IPS DF 4.7 (cell line): ENCODE data around the gene LAMA2.

ENCODE experiments used
- DNase-seq: peaks from one replicate; pipeline ENCODE4 v3.0.0-alpha.2; 2013; ENCODE audit warnings: low spot score; ENCODE audit errors: extremely low read depth

Gene LAMA2

GRCh38 chr6:129263176-129263575 is 380.2 kb downstream of the LAMA2 start:
- no peak for DNase-seq

GRCh38 chr6:129264480-129265045 is 381.6 kb downstream of the LAMA2 start:
- DNase-seq: no peak

GRCh38 chr6:129267028-129267427 is 384.1 kb downstream of the LAMA2 start:
- DNase-seq: no peak

- DNase-seq: no peak
Measured at GRCh38 chr6:129269076-129269475, 386.1 kb downstream of the LAMA2 start.

- no peak for DNase-seq
Measured at GRCh38 chr6:129269891-129270290, 387.0 kb downstream of the LAMA2 start.

- no peak for DNase-seq
Measured at GRCh38 chr6:129270450-129270849, 387.5 kb downstream of the LAMA2 start.

GRCh38 chr6:129273161-129273560 is 390.2 kb downstream of the LAMA2 start:
- no peak for DNase-seq

GRCh38 chr6:129276461-129276860 is 393.5 kb downstream of the LAMA2 start:
- no peak for DNase-seq

- DNase-seq: no peak
Measured at GRCh38 chr6:129276986-129277385, 394.0 kb downstream of the LAMA2 start.

GRCh38 chr6:129279343-129280292 is 396.7 kb downstream of the LAMA2 start:
- DNase-seq: no peak

- no peak for DNase-seq
Measured at GRCh38 chr6:129280293-129280644, 397.3 kb downstream of the LAMA2 start.

GRCh38 chr6:129280749-129281148 is 397.8 kb downstream of the LAMA2 start:
- no peak for DNase-seq

- DNase-seq: no peak
Measured at GRCh38 chr6:129281168-129281796, 398.3 kb downstream of the LAMA2 start.

GRCh38 chr6:129282019-129282418 is 399.1 kb downstream of the LAMA2 start:
- DNase-seq: no peak

- DNase-seq: no peak
Measured at GRCh38 chr6:129284225-129284624, 401.3 kb downstream of the LAMA2 start.

GRCh38 chr6:129287231-129288177 is 404.6 kb downstream of the LAMA2 start:
- DNase-seq: no peak

GRCh38 chr6:129289442-129289841 is 406.5 kb downstream of the LAMA2 start:
- DNase-seq: no peak

GRCh38 chr6:129292836-129293235 is 409.9 kb downstream of the LAMA2 start:
- no peak for DNase-seq

GRCh38 chr6:129297592-129297991 is 414.7 kb downstream of the LAMA2 start:
- DNase-seq: no peak

GRCh38 chr6:129302671-129303070 is 419.7 kb downstream of the LAMA2 start:
- no peak for DNase-seq

- DNase-seq: no peak
Measured at GRCh38 chr6:129306826-129307225, 423.9 kb downstream of the LAMA2 start.
